GM18505 (cell line): ENCODE measurements around the gene ZNF549.
A peak's percentile ranks its signal among the peaks of the same experiment; 100 is the strongest.
"Not testable (repeated sequence)": the region's sequence is repeated elsewhere in the genome, so short reads cannot be mapped to it uniquely, and the experiment has no call there.

Source experiments
- ATAC-seq: cut with Tn5 transposase; IDR thresholded peaks from one replicate; pipeline ENCODE4 v1.9.1; 2021; ENCODE audit not compliant: unreplicated experiment
- POLR2A ChIP-seq: IDR thresholded peaks from 4 replicates; pipeline ENCODE4 v1.6.1; 2011; ENCODE audit warnings: borderline replicate concordance; ENCODE audit not compliant: insufficient read depth, insufficient read length; ENCODE audit errors: extremely low read depth

Gene ZNF549

GRCh38 chr19:57527136-57527881, at the start of gene ZNF549:
Gene ZNF549, plus strand, starts transcription at chr19:57527356. Its CDS starts 218 bp downstream, at chr19:57527574.
- TF ChIP-seq POLR2A: peak; percentile 71
- peak; percentile 96 for ATAC-seq

DNA sequence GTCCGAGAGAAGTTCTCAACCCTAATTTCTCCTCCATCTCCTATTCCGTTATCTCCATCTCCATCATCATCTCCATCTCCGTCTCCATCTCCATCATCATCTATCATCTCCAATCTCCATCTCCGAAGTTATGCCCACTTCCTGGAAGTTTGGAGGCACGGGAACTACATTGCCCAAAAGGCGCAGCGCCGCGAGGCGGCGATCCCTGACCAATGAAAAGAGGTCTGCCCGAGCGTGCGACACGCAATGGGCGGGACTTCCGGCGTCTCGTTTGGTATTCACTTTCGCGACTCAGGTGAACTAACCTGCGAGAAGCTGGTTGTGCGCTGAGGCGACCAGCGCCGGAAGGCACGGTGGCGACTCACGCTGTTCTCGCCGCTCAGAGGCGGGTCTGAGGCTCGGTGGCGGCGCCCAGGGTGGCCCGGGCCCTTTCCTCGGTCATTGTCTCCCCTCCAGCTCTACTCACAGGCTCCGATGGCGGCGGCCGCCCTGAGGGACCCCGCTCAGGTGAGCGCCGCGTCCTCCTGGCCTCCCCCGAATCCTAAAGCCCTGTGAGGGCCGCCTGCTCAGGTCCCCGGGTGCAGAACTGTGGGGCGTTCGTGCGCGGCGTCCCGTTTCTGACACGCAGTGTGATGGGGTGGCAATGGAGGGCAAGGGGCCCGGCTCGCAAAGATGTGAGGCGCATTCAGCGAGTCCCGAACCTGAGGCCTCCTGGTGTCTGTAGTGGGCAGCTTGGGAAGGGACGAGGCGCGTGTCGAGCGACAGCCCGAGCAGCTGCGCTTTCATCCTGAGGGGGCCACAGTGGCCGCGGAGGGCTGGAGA, 39.5 kb upstream of the ZNF549 start, which contains the start of gene ZNF419:
Gene ZNF419 (plus strand): TSS at position 274 of the 822 bp plus-strand sequence. CDS start 201 bp downstream, at position 475.
- ATAC-seq: peak; percentile 96
- TF ChIP-seq POLR2A: peak; percentile 77

DNA sequence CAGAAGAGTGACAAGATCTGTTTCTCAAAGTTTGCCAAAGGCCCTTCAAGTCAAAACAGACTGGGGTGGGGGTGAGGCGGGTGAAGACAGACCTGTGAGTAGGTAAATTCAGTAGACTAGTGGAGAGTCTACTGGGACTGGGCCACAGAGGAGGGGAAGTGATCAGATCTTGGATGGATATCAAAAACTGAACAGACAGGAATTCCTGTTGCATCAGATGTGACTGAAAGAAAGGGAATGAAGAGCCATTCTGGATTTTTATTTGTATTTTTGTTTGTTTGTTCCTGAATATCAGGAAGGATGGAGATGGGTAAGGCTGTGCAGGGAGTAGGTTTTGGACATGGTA, 38.9 kb upstream of the ZNF549 start:
- ATAC-seq: not testable (repeated sequence)

- ATAC-seq: not testable (repeated sequence)
Observed at GRCh38 chr19:57499332-57499679, 27.9 kb upstream of the ZNF549 start.

- peak; percentile 90 for TF ChIP-seq POLR2A
- ATAC-seq: peak; percentile 95
Observed at GRCh38 chr19:57499680-57500395, 27.3 kb upstream of the ZNF549 start, which contains the start of gene ZNF773. Gene ZNF773, plus strand, starts transcription at chr19:57499938. Its CDS starts 143 bp downstream, at chr19:57500081.

GRCh38 chr19:57500400-57500799, 26.8 kb upstream of the ZNF549 start:
- ATAC-seq: peak; percentile 4

DNA sequence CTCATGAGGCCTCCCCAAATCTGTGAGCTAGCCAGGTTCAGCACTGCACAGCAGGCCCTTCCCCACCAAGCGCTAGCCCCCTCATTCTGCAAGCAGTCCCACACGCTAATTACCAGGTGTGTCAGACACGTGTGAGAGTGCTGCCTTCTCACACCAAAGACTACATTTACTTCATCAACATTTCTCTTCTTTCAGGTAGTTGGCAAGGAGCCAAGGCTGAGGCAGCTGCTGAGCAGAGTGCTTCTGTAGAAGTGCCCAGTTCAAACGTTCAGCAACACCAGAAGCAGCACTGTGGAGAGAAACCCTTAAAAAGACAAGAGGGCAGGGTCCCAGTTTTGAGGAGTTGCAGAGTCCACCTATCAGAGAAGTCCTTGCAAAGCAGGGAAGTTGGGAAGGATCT, 21.0 kb upstream of the ZNF549 start:
- ATAC-seq: no peak
- no peak for TF ChIP-seq POLR2A

DNA sequence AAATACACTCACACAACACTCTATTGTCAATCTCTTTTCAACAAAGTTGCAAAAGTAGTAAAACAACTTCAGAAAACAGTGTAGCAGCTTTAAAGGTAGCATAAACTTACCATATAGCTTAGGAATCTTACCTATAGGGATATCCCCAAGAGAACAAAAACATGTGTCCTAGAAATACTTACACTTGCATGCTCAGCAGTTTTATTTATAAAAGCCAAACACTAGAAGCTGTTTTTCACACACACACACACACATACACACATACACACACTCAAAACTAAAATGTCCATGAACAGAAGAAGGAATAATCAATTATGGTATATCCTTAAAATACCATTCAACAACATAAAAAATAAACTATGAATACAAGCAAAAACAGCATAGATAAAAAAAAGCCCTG, 15.7 kb upstream of the ZNF549 start:
- no peak for ATAC-seq
- TF ChIP-seq POLR2A: no peak

DNA sequence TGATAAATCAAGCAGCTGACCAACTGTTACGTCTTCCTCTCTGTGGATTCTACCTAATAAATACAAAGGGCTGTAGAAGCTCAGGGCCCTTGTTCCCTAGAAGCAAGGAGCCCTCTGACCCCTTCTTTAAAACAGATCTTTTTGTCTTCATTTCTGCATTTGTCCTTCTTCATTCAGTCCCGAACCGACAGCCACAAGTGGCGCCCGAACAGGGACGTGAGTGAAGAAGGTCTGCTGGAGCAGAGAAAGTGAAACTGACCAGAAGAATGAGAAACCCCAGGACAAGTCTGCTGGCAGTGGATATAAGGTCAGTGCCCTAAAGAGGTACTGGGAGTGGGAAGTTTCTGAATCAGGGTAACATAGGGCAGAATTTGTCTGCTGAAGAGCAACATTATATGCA, 14.3 kb upstream of the ZNF549 start:
- no peak for ATAC-seq
- no peak for TF ChIP-seq POLR2A

- no peak for TF ChIP-seq POLR2A
- ATAC-seq: no peak
Observed at GRCh38 chr19:57515255-57515654, 11.9 kb upstream of the ZNF549 start.

DNA sequence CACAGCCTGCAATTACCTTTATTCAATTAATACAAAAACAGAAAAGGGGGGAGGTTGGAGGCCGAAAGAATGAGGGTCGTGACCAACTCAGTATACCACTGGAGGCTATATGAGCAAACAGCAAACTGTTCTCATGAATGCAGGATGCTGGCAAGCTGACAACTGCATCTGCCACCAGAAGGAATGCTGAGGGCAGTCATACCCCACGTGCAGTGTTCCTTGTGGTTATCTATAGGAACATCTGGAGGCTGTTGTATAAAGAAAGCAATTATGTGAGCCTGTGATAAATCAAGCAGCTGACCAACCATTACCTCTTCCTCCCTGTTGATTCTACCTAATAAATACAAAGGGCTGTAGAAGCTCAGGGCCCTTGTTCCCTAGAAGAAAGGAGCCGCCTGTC, 9.1 kb upstream of the ZNF549 start:
- not testable (repeated sequence) for ATAC-seq

GRCh38 chr19:57537953-57538547, 10.9 kb downstream of the ZNF549 start:
- no peak for ATAC-seq

GRCh38 chr19:57546513-57546912, 19.4 kb downstream of the ZNF549 start:
- ATAC-seq: no peak
- TF ChIP-seq POLR2A: no peak

More at GRCh38 chr19:57537953-57538547, 10.9 kb downstream of the ZNF549 start:
- no peak for TF ChIP-seq POLR2A
